NCI-H345 (cell line): ENCODE results near the gene BEND5.
A peak's percentile ranks its signal among the peaks of the same experiment; 100 is the strongest.

Experiments
- DNase-seq: peaks from one replicate; lab custom pipeline; 2025; lab: John Stamatoyannopoulos, UW

Gene BEND5

GRCh38 chr1:48679859-48680258, 96.8 kb downstream of the BEND5 start:
- peak; percentile 23 for DNase-seq

DNA sequence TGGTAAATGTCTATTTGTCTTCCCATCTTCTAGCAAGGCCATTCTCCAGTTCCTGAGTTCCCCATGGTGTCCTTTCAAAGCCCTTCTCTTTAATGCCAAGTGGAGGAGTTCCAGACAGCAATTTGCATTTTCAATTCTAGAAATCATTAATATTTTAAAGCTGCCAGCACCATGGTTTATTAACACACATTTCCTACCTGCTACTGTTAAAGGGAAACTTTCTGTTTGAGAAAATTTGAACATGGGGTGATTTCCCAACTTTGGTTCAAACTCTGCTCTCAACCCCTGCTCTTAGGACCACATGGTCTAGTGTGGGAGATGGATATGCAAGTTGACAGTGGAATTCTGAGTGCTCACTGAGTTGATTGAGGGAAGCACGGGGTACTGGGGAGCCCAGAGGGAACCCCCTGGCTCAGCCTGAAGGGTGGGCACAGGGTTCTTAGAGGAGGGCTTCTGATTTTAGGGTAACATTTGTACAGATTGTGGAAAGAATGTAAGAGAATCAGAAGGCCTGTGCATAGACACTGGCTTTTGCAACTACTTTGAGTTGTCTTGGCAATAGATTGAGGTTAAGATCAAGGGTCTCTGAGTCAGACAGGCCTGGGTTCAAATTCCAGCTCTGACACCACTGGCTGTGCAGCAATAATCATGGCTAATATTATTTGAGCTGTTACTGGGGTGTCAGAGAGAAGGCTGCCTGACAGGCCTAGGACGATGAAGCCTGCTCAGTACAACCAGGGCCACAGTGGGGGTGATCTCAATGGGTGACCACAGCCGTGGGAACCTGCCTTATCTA, 97.8 kb downstream of the BEND5 start:
- no peak for DNase-seq
